GM15510 (cell line): ENCODE measurements around the gene KRT79.

ENCODE experiments used
- POLR2A ChIP-seq: IDR thresholded peaks from 3 replicates; pipeline ENCODE4 v1.6.1; 2011; ENCODE audit warnings: borderline replicate concordance; ENCODE audit not compliant: insufficient read length; ENCODE audit errors: extremely low read depth

KRT79 gene

GRCh38 chr12:52867642-52868041 lies 33.5 kb upstream of the KRT79 start:
- TF ChIP-seq POLR2A = no peak

GRCh38 chr12:52867152-52867551 lies 33.0 kb upstream of the KRT79 start:
- TF ChIP-seq POLR2A = no peak

GRCh38 chr12:52865090-52865944 lies 31.2 kb upstream of the KRT79 start:
- no peak for TF ChIP-seq POLR2A

- TF ChIP-seq POLR2A = no peak
Observed at GRCh38 chr12:52862023-52862422, 27.9 kb upstream of the KRT79 start.

- no peak for TF ChIP-seq POLR2A
Observed at GRCh38 chr12:52861511-52861910, 27.4 kb upstream of the KRT79 start.

- TF ChIP-seq POLR2A = no peak
Observed at GRCh38 chr12:52860102-52860823, 26.2 kb upstream of the KRT79 start.

- TF ChIP-seq POLR2A = no peak
Observed at GRCh38 chr12:52857500-52857899, 23.4 kb upstream of the KRT79 start.

GRCh38 chr12:52856787-52857186 lies 22.7 kb upstream of the KRT79 start:
- no peak for TF ChIP-seq POLR2A

- no peak for TF ChIP-seq POLR2A
Observed at GRCh38 chr12:52851787-52852186, 17.7 kb upstream of the KRT79 start.

GRCh38 chr12:52850681-52851080 lies 16.6 kb upstream of the KRT79 start:
- TF ChIP-seq POLR2A = no peak

- TF ChIP-seq POLR2A = no peak
Observed at GRCh38 chr12:52849511-52849910, 15.4 kb upstream of the KRT79 start.

- no peak for TF ChIP-seq POLR2A
Observed at GRCh38 chr12:52848661-52849255, 14.6 kb upstream of the KRT79 start, which contains the start of gene KRT78. Gene KRT78 (minus strand): TSS chr12:52848994. CDS start chr12:52848930, 64 bp downstream.

- TF ChIP-seq POLR2A = no peak
Observed at GRCh38 chr12:52847335-52848102, 13.4 kb upstream of the KRT79 start.

GRCh38 chr12:52846356-52846970 lies 12.4 kb upstream of the KRT79 start:
- no peak for TF ChIP-seq POLR2A
